ENCODE data around the gene LBHD2. TPM values are rescaled to one million over a fixed set of nuclear protein-coding genes. Genes with fewer than 3 reads are reported as not detected.

The LBHD2 gene
- polyA plus RNA-seq, 1 of the 3 experiments (the other 2 are of a cell fraction) = not detected

DNA sequence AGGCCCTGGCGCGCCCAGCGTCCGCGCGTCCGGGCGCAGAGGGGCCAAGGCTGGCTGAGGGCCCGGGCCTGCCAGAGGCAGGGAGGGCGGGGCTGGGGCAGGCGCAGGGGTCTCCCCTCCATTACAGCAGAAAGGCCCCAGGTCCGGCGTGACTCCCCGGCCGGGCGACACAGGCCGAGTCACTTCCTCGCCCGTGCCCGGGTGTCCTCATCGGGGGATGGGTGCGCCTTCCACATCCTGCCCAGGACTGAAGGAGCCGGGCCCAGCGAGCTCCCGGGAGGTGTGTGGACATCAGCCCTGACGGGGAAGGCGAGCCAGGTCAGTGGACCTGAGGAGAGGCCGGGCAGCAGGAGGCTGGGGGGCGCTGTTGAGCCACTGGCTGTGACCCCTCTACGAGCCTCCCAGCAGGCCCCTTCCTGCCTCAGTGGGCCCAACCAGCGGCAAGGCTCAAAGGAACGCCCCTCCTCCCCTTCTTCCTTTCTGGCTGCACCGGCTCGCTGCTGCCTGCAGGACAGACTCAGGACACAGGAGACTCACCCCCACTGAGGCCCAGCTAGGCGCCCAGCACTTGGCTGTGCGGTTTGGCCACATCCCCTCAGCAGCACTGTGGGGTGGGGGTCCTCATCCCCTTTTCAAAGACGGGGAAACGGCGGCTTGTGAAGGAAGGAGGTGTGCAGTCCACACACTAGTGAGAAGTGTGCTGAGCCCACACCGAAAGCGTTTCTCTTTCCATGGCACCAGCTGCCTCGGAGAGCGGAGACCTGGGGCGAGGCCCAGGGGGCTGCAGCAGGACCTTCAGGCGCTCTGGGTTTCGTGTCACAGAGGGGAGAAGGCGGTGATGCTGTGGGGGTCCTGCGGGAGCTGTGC, 39.9 kb downstream of the LBHD2 start:
- ChIA-PET CTCF (interaction anchor here (0.6 to 8.9 kb wide), 3 partner anchors 11 to 19 kb away, joined by 3 to 132 read pairs (median 3); no protein-coding TSS in a partner anchor), POLR2A (no interaction called here)
- no peaks in the 10 kb centered on the region for H3K79me2 ChIP-seq (ENCODE audit: insufficient read depth)
- no peak overlapping the region for H3K27ac ChIP-seq (ENCODE audit: low read depth in 2 of 2, low read length in 1 of 2)
- DNase-seq = no peak
- H3K27me3 ChIP-seq (ENCODE audit: insufficient read depth) = no peaks in the 10 kb centered on the region
- no peak overlapping the region for H3K4me3 ChIP-seq (ENCODE audit: low read depth in 2 of 2, low read length in 1 of 2)
- TF ChIP-seq, protein P1, sequence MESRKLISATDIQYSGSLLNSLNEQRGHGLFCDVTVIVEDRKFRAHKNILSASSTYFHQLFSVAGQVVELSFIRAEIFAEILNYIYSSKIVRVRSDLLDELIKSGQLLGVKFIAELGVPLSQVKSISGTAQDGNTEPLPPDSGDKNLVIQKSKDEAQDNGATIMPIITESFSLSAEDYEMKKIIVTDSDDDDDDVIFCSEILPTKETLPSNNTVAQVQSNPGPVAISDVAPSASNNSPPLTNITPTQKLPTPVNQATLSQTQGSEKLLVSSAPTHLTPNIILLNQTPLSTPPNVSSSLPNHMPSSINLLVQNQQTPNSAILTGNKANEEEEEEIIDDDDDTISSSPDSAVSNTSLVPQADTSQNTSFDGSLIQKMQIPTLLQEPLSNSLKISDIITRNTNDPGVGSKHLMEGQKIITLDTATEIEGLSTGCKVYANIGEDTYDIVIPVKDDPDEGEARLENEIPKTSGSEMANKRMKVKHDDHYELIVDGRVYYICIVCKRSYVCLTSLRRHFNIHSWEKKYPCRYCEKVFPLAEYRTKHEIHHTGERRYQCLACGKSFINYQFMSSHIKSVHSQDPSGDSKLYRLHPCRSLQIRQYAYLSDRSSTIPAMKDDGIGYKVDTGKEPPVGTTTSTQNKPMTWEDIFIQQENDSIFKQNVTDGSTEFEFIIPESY (IDR thresholded peaks at IDR 0.05; ENCODE audit: borderline replicate concordance, low read depth) = no peak
- TF ChIP-seq RAD21 (IDR thresholded peaks at IDR 0.05; ENCODE audit: low read length) = no peak
- TF ChIP-seq, protein P2, sequence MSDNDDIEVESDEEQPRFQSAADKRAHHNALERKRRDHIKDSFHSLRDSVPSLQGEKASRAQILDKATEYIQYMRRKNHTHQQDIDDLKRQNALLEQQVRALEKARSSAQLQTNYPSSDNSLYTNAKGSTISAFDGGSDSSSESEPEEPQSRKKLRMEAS (IDR thresholded peaks at IDR 0.05; ENCODE audit: low read depth) = no peak
- TF ChIP-seq YY1 (IDR thresholded peaks at IDR 0.05; ENCODE audit: low read depth) = no peak
- no peak for TF ChIP-seq MXI1 (IDR thresholded peaks at IDR 0.05; ENCODE audit: low read depth, low read length)
- TF ChIP-seq, protein P3, sequence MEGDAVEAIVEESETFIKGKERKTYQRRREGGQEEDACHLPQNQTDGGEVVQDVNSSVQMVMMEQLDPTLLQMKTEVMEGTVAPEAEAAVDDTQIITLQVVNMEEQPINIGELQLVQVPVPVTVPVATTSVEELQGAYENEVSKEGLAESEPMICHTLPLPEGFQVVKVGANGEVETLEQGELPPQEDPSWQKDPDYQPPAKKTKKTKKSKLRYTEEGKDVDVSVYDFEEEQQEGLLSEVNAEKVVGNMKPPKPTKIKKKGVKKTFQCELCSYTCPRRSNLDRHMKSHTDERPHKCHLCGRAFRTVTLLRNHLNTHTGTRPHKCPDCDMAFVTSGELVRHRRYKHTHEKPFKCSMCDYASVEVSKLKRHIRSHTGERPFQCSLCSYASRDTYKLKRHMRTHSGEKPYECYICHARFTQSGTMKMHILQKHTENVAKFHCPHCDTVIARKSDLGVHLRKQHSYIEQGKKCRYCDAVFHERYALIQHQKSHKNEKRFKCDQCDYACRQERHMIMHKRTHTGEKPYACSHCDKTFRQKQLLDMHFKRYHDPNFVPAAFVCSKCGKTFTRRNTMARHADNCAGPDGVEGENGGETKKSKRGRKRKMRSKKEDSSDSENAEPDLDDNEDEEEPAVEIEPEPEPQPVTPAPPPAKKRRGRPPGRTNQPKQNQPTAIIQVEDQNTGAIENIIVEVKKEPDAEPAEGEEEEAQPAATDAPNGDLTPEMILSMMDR (IDR thresholded peaks at IDR 0.05) = peak; percentile 37
- no peaks in the 10 kb centered on the region for H3K9me3 ChIP-seq
- H3K4me2 ChIP-seq = no peak overlapping the region; the same call in 1 of the 2 replicates
- H3K9me2 ChIP-seq = no peaks in the 10 kb centered on the region
- no peaks in the 10 kb centered on the region for H4K20me1 ChIP-seq (ENCODE audit: insufficient read depth)
- 63% methylated on average over 26 of the region's 48 CpGs for WGBS (ENCODE audit: low lambda C conversion rate)
- no peak overlapping the region for H2AFZ ChIP-seq (ENCODE audit: low read depth)
- H3K9ac ChIP-seq = no peak overlapping the region
- H3K4me1 ChIP-seq (ENCODE audit: control insufficient read depth in 1 of 2, insufficient read depth in 2 of 2, low read depth in 1 of 2, low read length in 1 of 2) = peaks cover 23 to 31% of the 10 kb centered on the region in 2 experiments
- no peaks in the 10 kb centered on the region for H3K36me3 ChIP-seq (replicated peaks in 1 of 2; ENCODE audit: control insufficient read depth in 1 of 2, insufficient read depth in 2 of 2, low read length in 1 of 2)
- H3F3A ChIP-seq (replicated peaks; ENCODE audit: insufficient read depth) = peaks cover 9% of the 10 kb centered on the region

DNA sequence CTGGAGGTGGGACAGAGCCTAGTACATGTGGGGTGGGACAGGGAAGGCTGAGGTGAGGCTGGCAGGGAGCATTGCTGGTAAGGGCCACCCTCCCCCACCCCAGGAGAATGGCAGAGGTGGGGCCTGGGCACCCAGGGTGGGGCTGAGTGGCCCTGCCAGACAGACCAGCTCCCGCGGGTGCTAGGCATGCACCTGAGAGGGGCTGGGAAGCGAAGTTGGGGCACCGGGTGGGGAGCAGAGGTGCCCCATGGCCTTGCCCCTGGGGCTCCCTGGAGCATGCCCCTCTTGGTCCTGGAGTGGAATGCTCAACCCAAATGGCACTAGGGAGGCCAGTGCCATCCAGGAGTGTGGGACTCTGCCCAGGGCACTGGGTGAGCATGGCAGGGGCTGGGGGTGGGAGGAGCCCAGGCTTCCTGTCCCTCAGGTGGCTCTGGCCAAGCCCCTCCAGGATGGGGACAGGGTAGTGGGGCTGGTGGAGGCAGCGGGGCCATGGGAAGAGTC, 40.5 kb downstream of the LBHD2 start:
- DNase-seq = no peak
- H3K36me3 ChIP-seq (replicated peaks in 1 of 2; ENCODE audit: control insufficient read depth in 1 of 2, insufficient read depth in 2 of 2, low read length in 1 of 2) = no peaks in the 10 kb centered on the region
- no peak overlapping the region for H3K9ac ChIP-seq
- H2AFZ ChIP-seq (ENCODE audit: low read depth) = no peak overlapping the region
- ChIA-PET CTCF (interaction anchor here (1.1 to 8.9 kb wide), 3 partner anchors 13 to 19 kb away, joined by 3 to 132 read pairs (median 4); no protein-coding TSS in a partner anchor), POLR2A (no interaction called here)
- H3K27me3 ChIP-seq (ENCODE audit: insufficient read depth) = no peaks in the 10 kb centered on the region
- no peaks in the 10 kb centered on the region for H4K20me1 ChIP-seq (ENCODE audit: insufficient read depth)
- no peaks in the 10 kb centered on the region for H3K9me2 ChIP-seq
- no peaks in the 10 kb centered on the region for H3K79me2 ChIP-seq (ENCODE audit: insufficient read depth)
- no peak overlapping the region for H3K4me2 ChIP-seq
- H3F3A ChIP-seq (replicated peaks; ENCODE audit: insufficient read depth) = peaks cover 9% of the 10 kb centered on the region
- H3K9me3 ChIP-seq = no peaks in the 10 kb centered on the region
- peaks cover 27 to 38% of the 10 kb centered on the region in 2 experiments for H3K4me1 ChIP-seq (ENCODE audit: control insufficient read depth in 1 of 2, insufficient read depth in 2 of 2, low read depth in 1 of 2, low read length in 1 of 2)
- no peak overlapping the region for H3K4me3 ChIP-seq (ENCODE audit: low read depth in 2 of 2, low read length in 1 of 2)
- H3K27ac ChIP-seq (ENCODE audit: low read depth in 2 of 2, low read length in 1 of 2) = no peak overlapping the region
- WGBS (ENCODE audit: low lambda C conversion rate) = 100% methylated on average over 1 of the region's 5 CpGs
- TF ChIP-seq RXRA (IDR thresholded peaks at IDR 0.05; ENCODE audit: borderline replicate concordance, low read depth) (no peak), GABPA (IDR thresholded peaks at IDR 0.05; ENCODE audit: low read depth) (no peak), MEF2A (IDR thresholded peaks at IDR 0.05; ENCODE audit: borderline replicate concordance, low read depth) (no peak), SMC3 (IDR thresholded peaks at IDR 0.05; ENCODE audit: low read depth, low read length) (no peak), POLR2AphosphoS5 (IDR thresholded peaks at IDR 0.05; ENCODE audit: low read depth, low read length) (no peak)
- TF ChIP-seq, protein P3 (IDR thresholded peaks at IDR 0.05) = no peak
- TF ChIP-seq, protein P2 (IDR thresholded peaks at IDR 0.05; ENCODE audit: low read depth) = no peak
